HG03378 (cell line): ENCODE results near the gene F11.
"Not testable (repeated sequence)": the region's sequence is repeated elsewhere in the genome, so short reads cannot be mapped to it uniquely, and the experiment has no call there.

Experiments used
- ATAC-seq: cut with Tn5 transposase; IDR thresholded peaks from one replicate; pipeline ENCODE4 v1.9.1; 2021; ENCODE audit warnings: mild to moderate bottlenecking, moderate library complexity; ENCODE audit not compliant: unreplicated experiment

The F11 gene

DNA sequence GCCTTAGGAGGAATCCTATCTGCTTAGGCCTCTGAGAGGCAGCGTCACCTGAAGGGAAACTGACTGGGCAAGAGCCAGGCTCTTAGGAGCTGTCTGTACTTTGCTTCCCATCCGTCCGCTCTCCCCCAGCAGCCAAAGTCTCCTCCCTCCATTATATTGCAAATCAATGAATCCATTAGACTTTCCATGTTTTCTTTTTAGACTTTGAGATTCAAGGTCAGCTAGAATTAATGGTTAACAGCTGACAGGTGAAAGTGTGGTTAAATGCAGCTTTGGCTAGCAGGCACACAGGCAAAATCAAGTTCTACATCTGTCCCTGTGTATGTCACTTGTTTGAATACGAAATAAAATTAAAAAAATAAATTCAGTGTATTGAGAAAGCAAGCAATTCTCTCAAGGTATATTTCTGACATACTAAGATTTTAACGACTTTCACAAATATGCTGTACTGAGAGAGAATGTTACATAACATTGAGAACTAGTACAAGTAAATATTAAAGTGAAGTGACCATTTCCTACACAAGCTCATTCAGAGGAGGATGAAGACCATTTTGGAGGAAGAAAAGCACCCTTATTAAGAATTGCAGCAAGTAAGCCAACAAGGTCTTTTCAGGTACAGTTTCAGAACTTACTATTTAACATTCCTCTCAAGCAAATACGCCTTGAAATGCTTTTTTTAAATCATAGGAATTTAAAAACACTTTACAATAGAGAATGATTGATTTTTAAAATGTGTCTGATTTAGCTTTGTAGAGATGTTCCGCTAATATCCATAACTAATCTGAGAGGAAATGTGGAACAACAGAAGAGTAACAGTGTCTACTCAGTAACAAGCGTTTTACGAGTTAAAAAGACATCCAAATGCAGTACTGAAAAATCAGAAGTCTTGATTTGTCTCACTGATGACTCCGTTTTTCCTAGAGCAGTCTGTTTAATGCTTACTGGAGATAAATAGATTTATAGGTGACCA lies at the start of gene F11:
TSS of gene F11 (plus strand) at position 507 of the 970 bp plus-strand sequence. CDS start 948 bp downstream, outside the sequence.
- no peak for ATAC-seq

GRCh38 chr4:186216465-186217024 lies 49.4 kb upstream of the F11 start:
- no peak for ATAC-seq

DNA sequence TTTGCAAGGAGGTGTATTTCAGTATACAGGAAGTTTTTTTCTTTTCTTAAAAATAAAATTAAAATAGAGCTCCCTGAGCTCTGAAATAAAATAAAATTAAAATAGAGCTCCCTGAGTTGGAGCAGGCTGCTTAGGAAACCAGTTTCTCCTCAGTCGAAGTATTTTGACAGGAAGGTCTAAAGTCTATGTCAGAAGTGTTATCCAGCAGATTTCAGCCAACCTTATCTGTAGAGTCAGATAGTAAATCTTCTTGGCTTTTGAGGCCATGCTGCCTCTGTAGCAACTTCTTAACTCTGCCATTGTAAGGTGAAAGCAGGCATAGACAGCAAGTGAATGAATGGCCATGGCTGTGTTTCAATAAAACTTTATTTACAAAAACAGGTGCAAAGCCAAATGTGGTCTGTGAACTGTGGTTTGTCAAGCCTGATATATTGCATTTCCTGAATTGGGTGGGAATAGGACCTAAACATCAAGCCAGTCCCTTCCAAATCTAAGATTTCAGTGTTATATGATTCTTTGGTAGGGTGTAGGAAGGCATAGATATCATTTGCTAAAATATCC lies 48.2 kb upstream of the F11 start:
- no peak for ATAC-seq

- ATAC-seq = no peak
These were observed 44.4 kb upstream of the F11 start for GRCh38 chr4:186221624-186222023.

GRCh38 chr4:186225848-186226247 lies 40.1 kb upstream of the F11 start:
- no peak for ATAC-seq

GRCh38 chr4:186226521-186227189 lies 39.3 kb upstream of the F11 start:
- no peak for ATAC-seq

DNA sequence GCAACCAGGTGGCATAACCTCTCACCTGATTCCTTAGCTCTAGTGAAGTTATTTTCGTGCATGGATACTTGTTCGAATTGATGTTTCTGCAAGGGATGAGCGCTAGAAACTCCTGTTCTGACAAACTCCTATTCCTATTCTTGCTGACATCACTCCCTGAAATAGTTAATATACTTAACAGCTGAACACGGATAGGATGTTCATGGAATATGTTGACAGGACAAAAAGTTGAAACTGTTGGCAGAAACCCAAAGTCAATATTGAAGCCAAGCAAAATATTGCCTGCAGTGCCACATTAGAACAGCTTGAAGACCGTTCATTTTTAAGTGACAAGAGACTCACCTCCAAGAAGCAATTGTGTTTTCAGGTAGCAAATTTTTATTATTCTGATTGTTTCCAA lies 38.8 kb upstream of the F11 start, which contains the start of gene KLKB1:
TSS of gene KLKB1 (plus strand) at position 287 of the 400 bp plus-strand sequence. CDS start 689 bp downstream, outside the sequence.
- no peak for ATAC-seq

- ATAC-seq = no peak
These were observed 38.1 kb upstream of the F11 start for GRCh38 chr4:186227744-186228513.

GRCh38 chr4:186228514-186228894 lies 37.5 kb upstream of the F11 start:
- ATAC-seq = no peak

DNA sequence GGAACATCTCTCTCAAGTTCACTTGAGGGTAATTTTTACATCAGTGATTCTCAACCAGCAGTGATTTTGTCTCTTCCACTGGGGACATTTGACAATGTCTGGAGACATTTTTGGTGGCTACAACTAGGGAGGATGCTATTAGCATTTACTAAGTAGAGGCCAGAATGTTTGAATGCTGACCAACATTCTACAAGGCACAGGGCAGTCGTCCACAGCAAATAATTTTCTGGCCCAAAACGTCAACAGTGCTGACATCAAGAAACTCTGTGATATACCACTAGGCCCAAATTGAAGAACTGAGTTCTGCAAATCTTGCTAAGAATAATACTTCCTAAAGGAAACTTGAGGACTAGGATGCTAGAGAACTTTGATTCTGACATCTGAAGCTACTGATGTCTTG lies 31.6 kb upstream of the F11 start:
- ATAC-seq = no peak

DNA sequence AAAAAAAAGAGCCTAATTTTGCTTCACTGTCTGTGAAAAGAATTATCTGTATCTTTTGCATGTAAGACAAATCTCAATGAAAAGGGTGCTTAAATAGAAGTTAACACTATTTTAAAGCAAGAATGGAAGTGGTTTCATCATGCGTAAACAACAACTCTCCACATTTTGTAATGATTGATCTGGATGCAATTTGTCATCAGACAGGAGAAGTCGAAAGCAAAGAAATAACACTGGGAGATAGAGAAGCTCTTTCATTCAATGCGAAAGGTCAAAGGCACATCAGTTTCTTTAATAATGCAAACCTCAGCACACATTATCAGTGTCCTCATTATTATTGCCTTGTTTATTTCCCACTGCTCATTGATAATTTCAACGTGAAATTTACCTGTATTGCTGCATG lies 29.9 kb upstream of the F11 start:
- no peak for ATAC-seq

GRCh38 chr4:186240452-186240847 lies 25.5 kb upstream of the F11 start:
- no peak for ATAC-seq

GRCh38 chr4:186240848-186241491 lies 25.0 kb upstream of the F11 start:
- ATAC-seq = no peak

DNA sequence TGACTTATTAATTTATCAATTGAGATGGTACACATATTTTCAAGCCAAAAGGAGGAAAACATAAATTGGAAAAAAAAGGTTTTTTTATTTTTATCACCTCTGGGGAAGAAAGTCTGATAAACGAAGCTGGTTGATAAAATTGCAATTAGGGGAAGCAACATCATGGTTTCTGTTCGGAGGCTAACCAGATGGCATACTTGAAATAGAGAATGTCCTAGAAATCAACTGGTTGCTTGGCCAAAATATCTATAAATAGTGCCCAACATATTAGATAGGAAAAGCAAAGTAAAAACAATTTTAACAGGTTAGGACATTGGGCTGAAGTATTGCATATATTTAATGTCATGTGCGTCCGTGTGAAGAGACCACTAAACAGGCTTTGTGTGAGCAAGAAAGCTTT lies 24.4 kb upstream of the F11 start:
- ATAC-seq = no peak

DNA sequence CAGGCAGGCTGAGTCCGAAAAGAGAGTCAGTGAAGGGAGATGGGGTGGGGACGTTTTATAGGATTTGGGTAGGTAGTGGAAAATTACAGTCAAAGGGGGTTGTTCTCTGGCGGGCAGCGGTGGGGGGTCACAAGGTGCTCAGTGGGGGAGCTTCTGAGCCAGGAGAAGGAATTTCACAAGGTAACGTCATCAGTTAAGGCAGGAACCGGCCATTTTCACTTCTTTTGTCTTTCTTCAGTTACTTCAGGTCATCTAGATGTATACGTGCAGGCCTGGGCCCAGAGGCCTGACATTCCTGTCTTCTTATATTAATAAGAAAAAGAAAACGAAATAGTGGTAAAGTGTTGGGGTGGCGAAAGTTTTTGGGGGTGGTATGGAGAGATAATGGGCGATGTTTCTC lies 24.0 kb upstream of the F11 start:
- not testable (repeated sequence) for ATAC-seq

GRCh38 chr4:186243331-186243730 lies 22.7 kb upstream of the F11 start:
- no peak for ATAC-seq

DNA sequence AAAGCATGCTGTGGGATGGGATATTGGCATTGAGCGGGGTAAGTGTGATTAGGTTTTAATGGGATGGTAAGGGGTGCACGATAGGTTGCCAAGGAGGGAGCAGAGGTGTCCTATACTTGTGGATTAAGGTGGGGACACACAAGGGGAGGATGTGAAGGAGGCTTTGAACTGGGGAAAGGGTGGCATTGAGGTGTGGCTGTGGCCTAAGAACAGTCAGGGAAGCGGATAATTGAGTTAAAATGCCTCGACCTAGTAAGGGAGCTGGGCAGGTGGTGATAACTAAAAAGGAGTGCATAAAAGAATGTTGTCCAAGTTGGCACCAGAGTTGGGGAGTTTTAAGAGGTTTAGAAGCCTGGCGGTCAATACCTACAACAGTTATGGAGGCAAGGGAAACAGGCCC lies 21.2 kb upstream of the F11 start:
- no peak for ATAC-seq

- not testable (repeated sequence) for ATAC-seq
These were observed 18.8 kb upstream of the F11 start for GRCh38 chr4:186247062-186247752.

- ATAC-seq = no peak
These were observed 17.3 kb upstream of the F11 start for GRCh38 chr4:186248643-186249042.
